NK-92 treated with Interleukin-12 subunit alpha and Interleukin-12 subunit beta, amount 100 ng/mL, for 24 hours (cell line): ENCODE measurements around the gene CATSPER2.
"Not testable (repeated sequence)": the region's sequence is repeated elsewhere in the genome, so short reads cannot be mapped to it uniquely, and the experiment has no call there.

Source experiments
- DNase-seq: peaks from one replicate; lab custom pipeline; 2025; lab: John Stamatoyannopoulos, UW

The CATSPER2 gene

DNA sequence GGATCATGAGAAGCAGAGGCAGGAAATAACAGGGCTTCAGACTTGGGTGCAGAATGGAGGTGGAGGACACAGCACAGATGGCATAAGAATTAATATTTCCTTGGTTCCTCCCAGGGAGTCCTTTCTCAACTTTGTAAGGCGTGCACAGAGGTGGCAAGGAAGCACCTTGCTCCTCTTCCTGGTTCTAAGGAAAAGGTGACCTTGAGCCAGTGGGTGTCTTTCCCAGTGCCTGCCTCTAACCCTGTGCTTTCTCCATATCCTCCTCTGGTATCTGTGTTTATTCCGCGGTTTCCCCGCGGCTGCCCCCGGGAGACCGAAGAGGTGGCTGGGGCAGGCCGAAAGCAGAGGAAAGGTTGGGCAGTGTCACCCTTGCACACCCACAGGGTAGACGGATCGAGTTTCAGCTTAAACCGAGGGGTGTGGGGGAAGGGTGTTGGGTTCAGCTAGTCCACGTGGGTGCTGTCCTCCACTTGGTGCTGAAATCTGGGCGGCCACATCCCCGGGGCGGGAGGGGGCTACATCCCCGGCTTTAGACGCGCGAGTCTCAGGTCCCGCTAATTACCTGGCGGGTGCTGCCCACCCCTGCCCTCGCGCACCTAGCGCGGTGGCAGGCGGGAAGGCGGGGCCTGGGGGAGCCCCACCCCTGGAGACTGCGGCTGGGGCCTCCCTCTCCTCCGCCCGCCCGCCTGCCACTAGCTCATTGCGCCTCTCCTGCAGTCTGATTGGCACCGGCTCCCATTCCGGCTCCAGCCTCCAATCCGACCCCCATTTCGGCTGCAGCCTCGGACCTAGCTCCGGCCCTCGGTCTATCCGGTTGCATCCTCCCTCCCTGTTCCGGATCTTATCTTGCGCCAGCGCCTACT, 55.1 kb downstream of the CATSPER2 start, which contains the start of gene CKMT1B:
CKMT1B (plus strand) TSS at position 700 of the 863 bp plus-strand sequence. CDS start 192 bp downstream, outside the sequence.
- not testable (repeated sequence) for DNase-seq

DNA sequence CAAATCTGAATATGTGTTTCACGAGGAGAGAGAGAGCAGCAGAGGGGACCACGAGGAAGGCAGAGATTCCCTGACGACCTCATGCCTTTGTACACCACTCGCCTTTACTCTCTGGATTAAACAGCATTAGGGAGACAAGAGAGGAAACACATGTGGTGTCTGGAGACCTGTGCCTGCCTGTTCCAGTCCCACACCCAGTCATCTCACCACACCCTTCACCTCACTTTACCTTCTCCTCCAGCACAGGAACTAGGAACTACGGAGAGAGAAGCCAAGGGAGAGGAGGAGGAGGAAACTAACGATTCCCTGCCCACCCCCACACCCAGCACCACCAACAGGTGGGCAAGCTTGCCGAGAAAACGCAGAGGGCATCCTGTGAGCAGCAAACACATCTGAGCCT, 55.8 kb downstream of the CATSPER2 start:
- DNase-seq = not testable (repeated sequence)

DNA sequence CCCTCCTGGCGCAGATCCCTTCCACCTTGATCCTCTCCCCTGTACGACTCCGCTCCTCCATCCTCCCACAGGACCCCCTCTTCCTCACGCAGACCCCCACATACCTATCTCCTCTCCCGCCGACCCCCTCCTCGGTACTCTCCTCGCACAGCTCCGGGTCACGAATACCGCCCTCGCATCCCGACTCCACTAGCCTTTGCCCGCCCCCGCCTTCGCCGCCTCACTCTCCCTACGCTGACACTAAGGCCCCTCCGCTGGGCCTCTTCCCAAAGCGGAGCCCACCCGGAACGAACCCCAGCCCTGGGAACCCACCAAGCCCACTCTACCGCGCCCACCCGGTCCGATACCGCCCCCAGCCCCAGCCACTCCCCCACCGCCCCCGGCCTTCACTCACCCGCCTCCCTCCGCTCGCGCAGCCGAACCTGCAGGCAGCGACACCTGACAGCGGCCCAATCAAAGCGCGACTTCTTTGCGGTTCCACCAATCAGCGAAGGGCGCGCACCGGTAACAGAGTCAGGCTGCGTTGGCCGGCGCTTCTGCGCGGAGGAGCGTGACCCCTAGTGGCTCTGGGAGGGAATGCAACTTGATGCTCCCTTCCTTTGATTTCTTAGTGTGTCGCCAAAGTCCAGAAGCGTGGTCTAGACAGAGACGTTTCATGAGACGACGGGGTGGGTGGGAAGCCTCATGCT, 58.7 kb downstream of the CATSPER2 start, which contains the start of gene PPIP5K1:
PPIP5K1 (minus strand) TSS at position 431 of the 689 bp plus-strand sequence. CDS start 5,704 bp downstream, outside the sequence.
- DNase-seq = not testable (repeated sequence)
